Measurements from ENCODE around the gene CINP. TPM values are rescaled to one million over a fixed set of nuclear protein-coding genes. Genes with fewer than 3 reads are reported as not detected.

Gene CINP
- total and polyA plus RNA-seq, 2 of the 13 experiments (the other 11 are each of a cell fraction or from before 2014, with no cell fraction given): 32.8 to 42.8 TPM

DNA sequence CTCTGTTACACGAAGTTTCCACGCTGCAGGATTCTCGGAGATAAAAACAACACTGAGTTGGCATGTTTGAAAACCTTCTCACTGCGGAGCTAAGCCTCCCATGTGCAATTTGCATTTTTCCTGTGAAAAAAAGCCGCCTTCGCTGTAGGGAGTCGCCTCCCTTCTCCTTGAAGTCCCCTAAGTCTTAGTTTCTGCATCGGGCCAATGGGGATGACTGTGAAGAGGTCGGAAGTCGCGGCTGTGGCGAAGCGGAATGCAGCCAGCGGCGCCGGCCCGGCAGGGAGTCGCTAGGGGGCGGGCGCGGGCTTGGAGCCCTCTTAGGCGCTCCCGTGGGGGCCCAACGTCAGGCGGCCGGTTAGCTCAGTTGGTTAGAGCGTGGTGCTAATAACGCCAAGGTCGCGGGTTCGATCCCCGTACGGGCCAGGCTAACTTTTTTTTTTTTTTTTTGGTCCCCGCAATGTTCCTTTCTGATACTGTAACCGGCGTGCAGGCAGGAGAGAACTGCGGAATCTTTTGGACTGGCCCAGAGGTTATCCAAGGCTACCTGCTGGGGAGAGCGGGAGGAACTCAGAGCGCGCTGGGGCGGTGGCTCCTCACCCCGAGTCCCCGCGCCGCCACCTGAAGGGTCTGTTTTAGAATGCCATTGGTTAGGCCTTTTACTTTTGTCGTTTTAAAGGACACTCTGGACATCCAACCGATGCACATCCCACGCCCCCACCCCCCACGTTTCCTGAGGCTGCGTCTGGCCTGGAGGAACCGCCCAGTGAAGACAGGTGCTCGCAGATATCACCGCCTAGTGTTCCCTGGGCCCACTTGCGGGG, 45.7 kb downstream of the CINP start (continued):
- TF ChIP-seq TP53 (CRISPR knock-in tag; conservative IDR thresholded peaks at IDR 0.05): no peak

- no peaks in the 10 kb centered on the region for H3K36me3 ChIP-seq (replicated peaks in 1 of 2; ENCODE audit: control insufficient read depth in 1 of 2, insufficient read depth in 2 of 2, low read length in 2 of 2)
- FAIRE-seq (no peak), ATAC-seq (no peak), DNase-seq (ENCODE audit: low spot score) (peak; percentile 44)
- 2% methylated on average over 10 of the region's 10 CpGs for WGBS (ENCODE audit: low lambda C conversion rate)
- in situ Hi-C loops (cut with HindIII; ENCODE audit: extremely low pct_ligation_motif_present, low pct_unique_long_range_greater_than_20kb) (loop anchor here (5.0 to 10.0 kb wide), 2 partner anchors 242 to 354 kb away; partner anchors contain the start of gene DYNC1H1), intact Hi-C loops (cut with micrococcal nuclease; ENCODE audit: unreplicated experiment) (loop anchor here (5.0 kb wide), 2 partner anchors 174 to 201 kb away; no protein-coding TSS in a partner anchor)
- H3K79me2 ChIP-seq (ENCODE audit: insufficient read depth, low read length): peaks cover 7% of the 10 kb centered on the region
- peaks cover 49% of the 10 kb centered on the region for H3K4me1 ChIP-seq (ENCODE audit: insufficient read depth, low read length)
- H3K9me3 ChIP-seq (ENCODE audit: low read length): no peaks in the 10 kb centered on the region
- H3K4me2 ChIP-seq (ENCODE audit: low read depth, low read length): peak overlapping the region; percentile 86
- no peaks in the 10 kb centered on the region for H4K20me1 ChIP-seq (ENCODE audit: insufficient read depth, low read length)
- ChIA-PET POLR2A (interaction anchor here (0.6 to 1.4 kb wide), 2 partner anchors 12 to 1602 kb away, joined by 3 to 4 read pairs; no protein-coding TSS in a partner anchor), CTCF (ENCODE audit: low intra/inter-chr PET ratio, low total read pairs) (interaction anchor here (1.5 to 1.7 kb wide), 2 partner anchors 21 to 81 kb away, joined by 3 to 4 read pairs; no protein-coding TSS in a partner anchor)
- H3K27me3 ChIP-seq (ENCODE audit: control insufficient read depth in 1 of 2, insufficient read depth in 2 of 2, low read length in 2 of 2): no peaks in the 10 kb centered on the region; a peak in 1 of 5 replicates
- H3K9ac ChIP-seq (ENCODE audit: insufficient read depth, low read depth, low read length): peak overlapping the region; percentile 79
- peak overlapping the region; percentile 93 for H2AFZ ChIP-seq (ENCODE audit: low read length)
- BruUV-seq (replicated peaks): no TSS peak
- H3K27ac ChIP-seq (ENCODE audit: extremely low read length, insufficient read depth, low read length): peak overlapping the region; percentile 80
- peak overlapping the region; percentile 77 to 97 (median 86) for H3K4me3 ChIP-seq (replicated peaks in 1 of 3; ENCODE audit: insufficient read depth in 1 of 3, low read depth in 2 of 3, low read length in 3 of 3)
- TF ChIP-seq ZC3H13 (CRISPR knock-in tag; IDR thresholded peaks at IDR 0.05) (0 out of 2 replicates have a peak, but pooled peaks have one; percentile 26), MAF1 (CRISPR knock-in tag; IDR thresholded peaks at IDR 0.05; ENCODE audit: borderline replicate concordance) (no peak), ZNF761 (CRISPR knock-in tag; conservative IDR thresholded peaks at IDR 0.05) (no peak), ZSCAN22 (CRISPR knock-in tag; IDR thresholded peaks at IDR 0.05) (no peak), ZNF121 (CRISPR knock-in tag; IDR thresholded peaks at IDR 0.05) (no peak), MXD1 (CRISPR knock-in tag; IDR thresholded peaks at IDR 0.05) (no peak), PCBP1 (IDR thresholded peaks at IDR 0.05; ENCODE audit: borderline replicate concordance, low read depth, low read length) (no peak), ZNF441 (CRISPR knock-in tag; IDR thresholded peaks at IDR 0.05; ENCODE audit: borderline replicate concordance) (peak; percentile 79), ZNF382 (CRISPR knock-in tag; IDR thresholded peaks at IDR 0.05; ENCODE audit: borderline replicate concordance) (no peak), HMG20A (CRISPR knock-in tag; IDR thresholded peaks at IDR 0.05; ENCODE audit: borderline replicate concordance) (no peak), FOXK2 (IDR thresholded peaks at IDR 0.05) (no peak)
- TF ChIP-seq, protein P1, sequence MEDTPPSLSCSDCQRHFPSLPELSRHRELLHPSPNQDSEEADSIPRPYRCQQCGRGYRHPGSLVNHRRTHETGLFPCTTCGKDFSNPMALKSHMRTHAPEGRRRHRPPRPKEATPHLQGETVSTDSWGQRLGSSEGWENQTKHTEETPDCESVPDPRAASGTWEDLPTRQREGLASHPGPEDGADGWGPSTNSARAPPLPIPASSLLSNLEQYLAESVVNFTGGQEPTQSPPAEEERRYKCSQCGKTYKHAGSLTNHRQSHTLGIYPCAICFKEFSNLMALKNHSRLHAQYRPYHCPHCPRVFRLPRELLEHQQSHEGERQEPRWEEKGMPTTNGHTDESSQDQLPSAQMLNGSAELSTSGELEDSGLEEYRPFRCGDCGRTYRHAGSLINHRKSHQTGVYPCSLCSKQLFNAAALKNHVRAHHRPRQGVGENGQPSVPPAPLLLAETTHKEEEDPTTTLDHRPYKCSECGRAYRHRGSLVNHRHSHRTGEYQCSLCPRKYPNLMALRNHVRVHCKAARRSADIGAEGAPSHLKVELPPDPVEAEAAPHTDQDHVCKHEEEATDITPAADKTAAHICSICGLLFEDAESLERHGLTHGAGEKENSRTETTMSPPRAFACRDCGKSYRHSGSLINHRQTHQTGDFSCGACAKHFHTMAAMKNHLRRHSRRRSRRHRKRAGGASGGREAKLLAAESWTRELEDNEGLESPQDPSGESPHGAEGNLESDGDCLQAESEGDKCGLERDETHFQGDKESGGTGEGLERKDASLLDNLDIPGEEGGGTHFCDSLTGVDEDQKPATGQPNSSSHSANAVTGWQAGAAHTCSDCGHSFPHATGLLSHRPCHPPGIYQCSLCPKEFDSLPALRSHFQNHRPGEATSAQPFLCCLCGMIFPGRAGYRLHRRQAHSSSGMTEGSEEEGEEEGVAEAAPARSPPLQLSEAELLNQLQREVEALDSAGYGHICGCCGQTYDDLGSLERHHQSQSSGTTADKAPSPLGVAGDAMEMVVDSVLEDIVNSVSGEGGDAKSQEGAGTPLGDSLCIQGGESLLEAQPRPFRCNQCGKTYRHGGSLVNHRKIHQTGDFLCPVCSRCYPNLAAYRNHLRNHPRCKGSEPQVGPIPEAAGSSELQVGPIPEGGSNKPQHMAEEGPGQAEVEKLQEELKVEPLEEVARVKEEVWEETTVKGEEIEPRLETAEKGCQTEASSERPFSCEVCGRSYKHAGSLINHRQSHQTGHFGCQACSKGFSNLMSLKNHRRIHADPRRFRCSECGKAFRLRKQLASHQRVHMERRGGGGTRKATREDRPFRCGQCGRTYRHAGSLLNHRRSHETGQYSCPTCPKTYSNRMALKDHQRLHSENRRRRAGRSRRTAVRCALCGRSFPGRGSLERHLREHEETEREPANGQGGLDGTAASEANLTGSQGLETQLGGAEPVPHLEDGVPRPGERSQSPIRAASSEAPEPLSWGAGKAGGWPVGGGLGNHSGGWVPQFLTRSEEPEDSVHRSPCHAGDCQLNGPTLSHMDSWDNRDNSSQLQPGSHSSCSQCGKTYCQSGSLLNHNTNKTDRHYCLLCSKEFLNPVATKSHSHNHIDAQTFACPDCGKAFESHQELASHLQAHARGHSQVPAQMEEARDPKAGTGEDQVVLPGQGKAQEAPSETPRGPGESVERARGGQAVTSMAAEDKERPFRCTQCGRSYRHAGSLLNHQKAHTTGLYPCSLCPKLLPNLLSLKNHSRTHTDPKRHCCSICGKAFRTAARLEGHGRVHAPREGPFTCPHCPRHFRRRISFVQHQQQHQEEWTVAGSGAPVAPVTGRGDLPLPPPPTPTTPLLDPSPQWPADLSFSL (CRISPR knock-in tag; IDR thresholded peaks at IDR 0.05): peak; percentile 67; the same call in 1 of the 2 replicates
- TF ChIP-seq, protein P2, sequence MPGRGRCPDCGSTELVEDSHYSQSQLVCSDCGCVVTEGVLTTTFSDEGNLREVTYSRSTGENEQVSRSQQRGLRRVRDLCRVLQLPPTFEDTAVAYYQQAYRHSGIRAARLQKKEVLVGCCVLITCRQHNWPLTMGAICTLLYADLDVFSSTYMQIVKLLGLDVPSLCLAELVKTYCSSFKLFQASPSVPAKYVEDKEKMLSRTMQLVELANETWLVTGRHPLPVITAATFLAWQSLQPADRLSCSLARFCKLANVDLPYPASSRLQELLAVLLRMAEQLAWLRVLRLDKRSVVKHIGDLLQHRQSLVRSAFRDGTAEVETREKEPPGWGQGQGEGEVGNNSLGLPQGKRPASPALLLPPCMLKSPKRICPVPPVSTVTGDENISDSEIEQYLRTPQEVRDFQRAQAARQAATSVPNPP (CRISPR knock-in tag; IDR thresholded peaks at IDR 0.05): 0 out of 2 replicates have a peak, but pooled peaks have one; percentile 3
Observed at GRCh38 chr14:102316338-102316742, 46.4 kb downstream of the CINP start.
